ENCODE measurements around the gene HS2ST1. TPM values are rescaled to one million over a fixed set of nuclear protein-coding genes. Genes with fewer than 3 reads are reported as not detected.

Gene HS2ST1
- total RNA-seq, 2 experiments from 2014 or later: 16.8 to 21.6 TPM

DNA sequence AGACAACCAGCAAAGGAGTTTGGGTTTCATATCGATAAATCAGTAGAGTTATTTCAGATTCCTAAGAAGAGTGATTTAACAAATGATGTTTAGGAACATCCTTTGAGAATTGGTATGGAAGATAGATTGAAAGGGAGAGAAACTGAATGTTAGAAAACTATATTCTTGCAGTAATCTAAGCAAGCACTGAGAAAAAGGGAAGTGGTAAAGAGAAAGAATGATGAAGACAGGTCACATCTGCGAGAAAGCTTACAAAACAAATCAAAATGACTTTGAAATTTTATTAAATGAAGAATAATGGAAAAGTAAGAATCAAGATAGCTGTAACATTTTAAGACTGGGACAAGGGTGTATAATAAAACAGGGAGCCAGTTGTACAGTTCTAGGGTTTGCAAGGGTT, 177.0 kb downstream of the HS2ST1 start:
- TF ChIP-seq, protein P1, sequence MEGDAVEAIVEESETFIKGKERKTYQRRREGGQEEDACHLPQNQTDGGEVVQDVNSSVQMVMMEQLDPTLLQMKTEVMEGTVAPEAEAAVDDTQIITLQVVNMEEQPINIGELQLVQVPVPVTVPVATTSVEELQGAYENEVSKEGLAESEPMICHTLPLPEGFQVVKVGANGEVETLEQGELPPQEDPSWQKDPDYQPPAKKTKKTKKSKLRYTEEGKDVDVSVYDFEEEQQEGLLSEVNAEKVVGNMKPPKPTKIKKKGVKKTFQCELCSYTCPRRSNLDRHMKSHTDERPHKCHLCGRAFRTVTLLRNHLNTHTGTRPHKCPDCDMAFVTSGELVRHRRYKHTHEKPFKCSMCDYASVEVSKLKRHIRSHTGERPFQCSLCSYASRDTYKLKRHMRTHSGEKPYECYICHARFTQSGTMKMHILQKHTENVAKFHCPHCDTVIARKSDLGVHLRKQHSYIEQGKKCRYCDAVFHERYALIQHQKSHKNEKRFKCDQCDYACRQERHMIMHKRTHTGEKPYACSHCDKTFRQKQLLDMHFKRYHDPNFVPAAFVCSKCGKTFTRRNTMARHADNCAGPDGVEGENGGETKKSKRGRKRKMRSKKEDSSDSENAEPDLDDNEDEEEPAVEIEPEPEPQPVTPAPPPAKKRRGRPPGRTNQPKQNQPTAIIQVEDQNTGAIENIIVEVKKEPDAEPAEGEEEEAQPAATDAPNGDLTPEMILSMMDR (IDR thresholded peaks at IDR 0.05): no peak
- H3K4me1 Mint-ChIP-seq (ENCODE audit: low read depth): peaks cover 11% of the 10 kb centered on the region
- H3K4me3 Mint-ChIP-seq: no peak overlapping the region
- ATAC-seq (no peak), DNase-seq (no peak)
- no peak overlapping the region for H3K27ac Mint-ChIP-seq
- H3K9me3 Mint-ChIP-seq: no peaks in the 10 kb centered on the region
- H3K36me3 Mint-ChIP-seq (ENCODE audit: low read depth): no peaks in the 10 kb centered on the region
- ChIA-PET CTCF (no interaction called here), POLR2A (no interaction called here)
- H3K27me3 Mint-ChIP-seq: no peaks in the 10 kb centered on the region
- intact Hi-C loops (cut with micrococcal nuclease): no loop called here

DNA sequence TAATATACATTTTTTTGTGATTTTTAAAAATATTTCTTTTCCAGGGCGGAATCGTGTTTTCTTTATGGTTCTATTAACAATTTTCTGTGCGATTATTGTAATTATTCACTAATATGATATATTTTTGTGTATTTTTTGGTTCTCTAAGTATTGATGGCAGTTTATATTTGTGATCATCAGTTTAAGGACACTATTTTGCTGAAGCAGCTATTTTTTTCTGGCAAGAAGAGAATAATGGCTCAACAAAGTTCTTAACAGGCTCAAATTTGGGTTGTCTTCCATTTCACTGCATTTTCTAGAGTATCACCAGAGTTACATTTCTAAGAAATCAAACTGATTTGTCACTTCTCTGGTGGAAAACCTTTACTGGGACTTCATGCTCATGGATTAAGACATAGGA, 178.4 kb downstream of the HS2ST1 start:
- TF ChIP-seq, protein P1 (IDR thresholded peaks at IDR 0.05): no peak
- peaks cover 11% of the 10 kb centered on the region for H3K4me1 Mint-ChIP-seq (ENCODE audit: low read depth)
- no peak overlapping the region for H3K4me3 Mint-ChIP-seq
- H3K27me3 Mint-ChIP-seq: no peaks in the 10 kb centered on the region
- ChIA-PET POLR2A (no interaction called here), CTCF (interaction anchor here (1.5 to 4.8 kb wide), 2 partner anchors 8 to 259 kb away, joined by 6 to 41 read pairs; no protein-coding TSS in a partner anchor)
- no peaks in the 10 kb centered on the region for H3K9me3 Mint-ChIP-seq
- H3K36me3 Mint-ChIP-seq (ENCODE audit: low read depth): peaks cover 7% of the 10 kb centered on the region
- intact Hi-C loops (cut with micrococcal nuclease): no loop called here
- ATAC-seq: no peak
- no peak overlapping the region for H3K27ac Mint-ChIP-seq
- DNase-seq: no peak

- ATAC-seq: no peak
- no peak overlapping the region for H3K27ac Mint-ChIP-seq
- DNase-seq: no peak
- H3K4me1 Mint-ChIP-seq (ENCODE audit: low read depth): peaks cover 11% of the 10 kb centered on the region
- H3K9me3 Mint-ChIP-seq: no peaks in the 10 kb centered on the region
- H3K4me3 Mint-ChIP-seq: no peak overlapping the region
- H3K36me3 Mint-ChIP-seq (ENCODE audit: low read depth): peaks cover 7% of the 10 kb centered on the region
- intact Hi-C loops (cut with micrococcal nuclease): no loop called here
- ChIA-PET CTCF (interaction anchor here (1.5 to 4.8 kb wide), 2 partner anchors 8 to 260 kb away, joined by 6 to 41 read pairs; no protein-coding TSS in a partner anchor), POLR2A (no interaction called here)
- no peaks in the 10 kb centered on the region for H3K27me3 Mint-ChIP-seq
- TF ChIP-seq, protein P1 (IDR thresholded peaks at IDR 0.05): no peak
Observed at GRCh38 chr1:87093286-87093685, 178.9 kb downstream of the HS2ST1 start.

- ATAC-seq (no peak), DNase-seq (no peak)
- Mint-ChIP-seq H3K27ac (no peak overlapping the region), H3K27me3 (no peaks in the 10 kb centered on the region), H3K4me1 (ENCODE audit: low read depth) (peaks cover 6% of the 10 kb centered on the region), H3K36me3 (ENCODE audit: low read depth) (peaks cover 8% of the 10 kb centered on the region), H3K9me3 (no peaks in the 10 kb centered on the region), H3K4me3 (no peak overlapping the region)
- CTCF ChIA-PET: interaction anchor here (2.1 to 4.8 kb wide), 2 partner anchors 9 to 261 kb away, joined by 6 to 41 read pairs; no protein-coding TSS in a partner anchor
- intact Hi-C loops (cut with micrococcal nuclease): no loop called here
- POLR2A ChIA-PET: no interaction called here
- TF ChIP-seq, protein P1 (IDR thresholded peaks at IDR 0.05): no peak
Observed at GRCh38 chr1:87094238-87094637, 179.8 kb downstream of the HS2ST1 start.

GRCh38 chr1:87100271-87100670, 185.8 kb downstream of the HS2ST1 start:
- ChIA-PET CTCF (no interaction called here), POLR2A (no interaction called here)
- ATAC-seq (no peak), DNase-seq (no peak)
- H3K27ac Mint-ChIP-seq: no peak overlapping the region
- no peaks in the 10 kb centered on the region for H3K27me3 Mint-ChIP-seq
- intact Hi-C loops (cut with micrococcal nuclease): no loop called here
- H3K36me3 Mint-ChIP-seq (ENCODE audit: low read depth): peaks cover 21% of the 10 kb centered on the region
- H3K4me3 Mint-ChIP-seq: no peak overlapping the region
- H3K9me3 Mint-ChIP-seq: peaks cover 3% of the 10 kb centered on the region
- TF ChIP-seq, protein P1 (IDR thresholded peaks at IDR 0.05): no peak
- H3K4me1 Mint-ChIP-seq (ENCODE audit: low read depth): no peaks in the 10 kb centered on the region
